HL-60 (cell line): ENCODE results near the gene MAD1L1.

Experiments
- DNase-seq, 2 experiments: peaks; one replicate each; pipeline ENCODE4 v3.0.0-alpha.2; 2010 to 2020; ENCODE audit warnings: low read depth in 1 of 2, low spot score in 1 of 2
- H3K27ac ChIP-seq: fragments of 250-450 bp; sonication (Bioruptor Pico); replicated peaks from 2 replicates; pipeline ENCODE4 v1.5.1; 2020; ENCODE audit warnings: mild to moderate bottlenecking, moderate library complexity
- H3K27me3 ChIP-seq: fragments of 250-450 bp; sonication (Bioruptor Pico); 2 replicates; pipeline ENCODE4 v1.5.1; 2021; ENCODE audit warnings: mild to moderate bottlenecking, moderate library complexity; ENCODE audit not compliant: insufficient read depth, poor library complexity, severe bottlenecking
- H3K4me3 ChIP-seq: replicated peaks from 2 replicates; pipeline ENCODE4 v1.5.1; 2011; ENCODE audit warnings: mild to moderate bottlenecking, control low read depth, low read length; ENCODE audit not compliant: insufficient read depth
- CTCF ChIP-seq: IDR thresholded peaks from one replicate; pipeline ENCODE4 v1.5.1; 2011; ENCODE audit warnings: low read length, control low read depth, inconsistent platforms; ENCODE audit not compliant: insufficient read depth
- GABPA ChIP-seq: IDR thresholded peaks from 2 replicates; pipeline ENCODE4 v1.6.1; 2012; ENCODE audit warnings: low read depth
- POLR2AphosphoS5 ChIP-seq: IDR thresholded peaks from 2 replicates; pipeline ENCODE4 v1.6.1; 2012; ENCODE audit warnings: low read depth
- REST ChIP-seq: IDR thresholded peaks from 2 replicates; pipeline ENCODE4 v1.6.1; 2012; ENCODE audit warnings: low read depth; ENCODE audit not compliant: insufficient replicate concordance
- SPI1 ChIP-seq: IDR thresholded peaks from 2 replicates; pipeline ENCODE4 v1.6.1; 2012; ENCODE audit warnings: low read depth, mild to moderate bottlenecking, borderline replicate concordance

The MAD1L1 gene

GRCh38 chr7:2070151-2070763 is 162.5 kb downstream of the MAD1L1 start:
- TF ChIP-seq REST (no peak), GABPA (no peak), SPI1 (no peak), POLR2AphosphoS5 (no peak), CTCF (no peak)
- Histone ChIP-seq H3K27me3 (no peaks in the 10 kb centered on the region), H3K4me3 (no peak overlapping the region), H3K27ac (no peak overlapping the region)
- DNase-seq, result no peak

- Histone ChIP-seq H3K27me3 (no peaks in the 10 kb centered on the region), H3K4me3 (no peak overlapping the region), H3K27ac (no peak overlapping the region)
- no peak for TF ChIP-seq SPI1
- TF ChIP-seq POLR2AphosphoS5, result no peak
- no peak for TF ChIP-seq REST
- TF ChIP-seq GABPA, result no peak
- no peak for TF ChIP-seq CTCF
- DNase-seq, result no peak
Measured at GRCh38 chr7:2069472-2069860, 163.3 kb downstream of the MAD1L1 start.

- no peaks in the 10 kb centered on the region for H3K27me3 ChIP-seq
- no peak overlapping the region for H3K4me3 ChIP-seq
- no peak for TF ChIP-seq GABPA
- TF ChIP-seq SPI1, result no peak
- no peak for TF ChIP-seq REST
- no peak for TF ChIP-seq POLR2AphosphoS5
- TF ChIP-seq CTCF, result no peak
- DNase-seq, result no peak
- H3K27ac ChIP-seq, result no peak overlapping the region
Measured at GRCh38 chr7:2068693-2069471, 163.9 kb downstream of the MAD1L1 start.
